Esophagus muscularis mucosa (tissue), 4 donors: Measurements from ENCODE around the gene WDR77. TPM values are rescaled to one million over a fixed set of nuclear protein-coding genes. Genes with fewer than 3 reads are reported as not detected.

ENCODE experiments used
- DNase-seq: peaks from one replicate; pipeline ENCODE4 v3.0.0-alpha.2; 2017; ENCODE audit errors: extremely low spot score
- H3K27ac ChIP-seq, 4 donors: fragments of 200-600 bp; sonication (generic); replicated peaks in 1 of 4; 1 replicate in 3 of 4; 2 replicates in 1 of 4; pipeline ENCODE4 v1.5.1; 2016 to 2019; ENCODE audit warnings: mild to moderate bottlenecking in 1 of 4
- H3K27me3 ChIP-seq, 4 donors: fragments of 200-600 bp; sonication (generic); one replicate each; pipeline versions ENCODE4 v1.5.1 to v1.6.0; 2016 to 2019
- H3K36me3 ChIP-seq, 4 donors: fragments of 200-600 bp; sonication (generic); one replicate each; pipeline ENCODE4 v1.5.1; 2016 to 2019
- H3K4me1 ChIP-seq, 4 donors: fragments of 200-600 bp; sonication (generic); one replicate each; pipeline ENCODE4 v1.5.1; 2016 to 2019
- H3K4me3 ChIP-seq, 4 donors: fragments of 200-600 bp; sonication (generic); 1 replicate in 2 of 4; 2 replicates in 2 of 4; pipeline ENCODE4 v1.5.1; 2016 to 2019; ENCODE audit warnings: mild to moderate bottlenecking in 4 of 4, moderate library complexity in 1 of 4
- H3K9me3 ChIP-seq, 4 donors: fragments of 200-600 bp; sonication (generic); 1 replicate in 3 of 4; 2 replicates in 1 of 4; pipeline ENCODE4 v1.5.1; 2016 to 2019
- EP300 ChIP-seq: sonication (generic); formaldehyde crosslinking; IDR thresholded peaks from one replicate; pipeline ENCODE4 v1.6.1; 2017; ENCODE audit warnings: antibody characterized with exemption
- POLR2A ChIP-seq: fragments of 450-650 bp; IDR thresholded peaks from one replicate; pipeline ENCODE4 v1.6.1; 2017; ENCODE audit warnings: antibody characterized with exemption, moderate library complexity, mild to moderate bottlenecking, low read depth
- POLR2AphosphoS5 ChIP-seq, 2 donors: sonication (generic); formaldehyde crosslinking; IDR thresholded peaks; one replicate each; pipeline ENCODE4 v1.6.1; 2017; ENCODE audit warnings: antibody characterized with exemption in 2 of 2
- WGBS: methylation state at CpG from one replicate; pipeline ENCODE4 v1.1.5; 2018; 5-methylcytosine and 5-hydroxymethylcytosine counted together
- intact Hi-C: fragments of 100-400 bp; cut with DNase I; formaldehyde crosslinking; loops from one replicate; pipeline ENCODE4 v1.15.1; 2023
- total RNA-seq, 4 donors: library from RNA; depleted of rRNA; stranded (reverse); fragments of >200 nt; gene quantifications; one replicate each; pipeline versions ENCODE4 v1.1.0 to v1.2.1, GENCODE V29; 2016
- TF ChIP-seq, protein P1 (sequence below), 3 experiments: fragments of 200-600 bp in 2 of 3; fragments of 450-650 bp in 1 of 3; sonication (generic) in 2 of 3; IDR thresholded peaks; one replicate each; pipeline ENCODE4 v1.5.1; 2017 to 2019; ENCODE audit warnings: antibody characterized with exemption in 3 of 3, mild to moderate bottlenecking in 2 of 3, moderate library complexity in 1 of 3

The WDR77 gene
- total RNA-seq, 4 donors from 2014 or later, result 20.8 to 27.6 (median 25.7) TPM

GRCh38 chr1:111480674-111481073, 31.6 kb upstream of the WDR77 start:
- Histone ChIP-seq H3K36me3 (peaks cover 0 to 13% (median 4%) of the 10 kb centered on the region in 4 donors), H3K4me1 (peaks cover 9 to 25% (median 16%) of the 10 kb centered on the region in 4 donors), H3K4me3 (no peak overlapping the region), H3K27ac (no peak overlapping the region), H3K9me3 (no peaks in the 10 kb centered on the region), H3K27me3 (no peaks in the 10 kb centered on the region)
- intact Hi-C loops, result loop anchor here (5.0 kb wide), 2 partner anchors 227 to 277 kb away; partner anchors contain the start of gene DDX20
- WGBS, result 72% methylated on average over 1 of the region's 1 CpG
- no peak for DNase-seq
- no peak for TF ChIP-seq POLR2A
- TF ChIP-seq EP300, result no peak
- TF ChIP-seq POLR2AphosphoS5 (IDR thresholded peaks at IDR 0.05), result no peak
- TF ChIP-seq, protein P1, sequence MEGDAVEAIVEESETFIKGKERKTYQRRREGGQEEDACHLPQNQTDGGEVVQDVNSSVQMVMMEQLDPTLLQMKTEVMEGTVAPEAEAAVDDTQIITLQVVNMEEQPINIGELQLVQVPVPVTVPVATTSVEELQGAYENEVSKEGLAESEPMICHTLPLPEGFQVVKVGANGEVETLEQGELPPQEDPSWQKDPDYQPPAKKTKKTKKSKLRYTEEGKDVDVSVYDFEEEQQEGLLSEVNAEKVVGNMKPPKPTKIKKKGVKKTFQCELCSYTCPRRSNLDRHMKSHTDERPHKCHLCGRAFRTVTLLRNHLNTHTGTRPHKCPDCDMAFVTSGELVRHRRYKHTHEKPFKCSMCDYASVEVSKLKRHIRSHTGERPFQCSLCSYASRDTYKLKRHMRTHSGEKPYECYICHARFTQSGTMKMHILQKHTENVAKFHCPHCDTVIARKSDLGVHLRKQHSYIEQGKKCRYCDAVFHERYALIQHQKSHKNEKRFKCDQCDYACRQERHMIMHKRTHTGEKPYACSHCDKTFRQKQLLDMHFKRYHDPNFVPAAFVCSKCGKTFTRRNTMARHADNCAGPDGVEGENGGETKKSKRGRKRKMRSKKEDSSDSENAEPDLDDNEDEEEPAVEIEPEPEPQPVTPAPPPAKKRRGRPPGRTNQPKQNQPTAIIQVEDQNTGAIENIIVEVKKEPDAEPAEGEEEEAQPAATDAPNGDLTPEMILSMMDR (IDR thresholded peaks at IDR 0.05), result no peak

GRCh38 chr1:111476761-111477309, 27.8 kb upstream of the WDR77 start:
- Histone ChIP-seq H3K36me3 (peaks cover 0 to 20% (median 11%) of the 10 kb centered on the region in 4 donors), H3K9me3 (no peaks in the 10 kb centered on the region), H3K4me1 (peaks cover 12 to 35% (median 12%) of the 10 kb centered on the region in 4 donors), H3K4me3 (no peak overlapping the region), H3K27ac (no peak overlapping the region), H3K27me3 (no peaks in the 10 kb centered on the region)
- peak; percentile 89 for DNase-seq
- intact Hi-C loops, result no loop called here
- 55% methylated on average over 2 of the region's 2 CpGs for WGBS
- TF ChIP-seq POLR2AphosphoS5 (IDR thresholded peaks at IDR 0.05) (no peak), EP300 (no peak), POLR2A (no peak)
- TF ChIP-seq, protein P1 (IDR thresholded peaks at IDR 0.05), result no peak

DNA sequence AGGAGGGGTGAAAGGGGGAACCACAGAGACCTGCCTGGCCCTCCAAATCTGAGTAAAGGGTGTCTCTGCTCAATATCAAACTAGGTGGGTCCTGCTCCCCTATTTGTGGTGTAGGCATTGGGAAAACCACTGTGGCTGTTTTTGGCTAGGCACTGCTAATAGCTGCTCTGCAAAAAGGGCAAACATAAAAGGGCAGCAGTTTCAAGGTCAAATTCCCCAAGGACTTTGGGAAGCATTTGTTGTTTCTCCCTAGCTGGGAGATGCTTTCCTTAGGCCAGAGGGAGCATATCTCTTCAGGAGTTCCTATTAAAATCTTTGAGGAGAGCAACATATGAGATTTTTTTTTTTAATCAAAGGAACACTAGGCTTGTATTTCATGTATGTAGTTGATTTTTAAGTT, 27.2 kb upstream of the WDR77 start:
- Histone ChIP-seq H3K27me3 (no peaks in the 10 kb centered on the region), H3K4me3 (no peak overlapping the region), H3K4me1 (peaks cover 5 to 29% (median 6%) of the 10 kb centered on the region in 4 donors), H3K9me3 (no peaks in the 10 kb centered on the region), H3K36me3 (peaks cover 0 to 26% (median 15%) of the 10 kb centered on the region in 4 donors), H3K27ac (peak overlapping the region in 2 of 4 donors; percentile 1 to 12)
- no peak for TF ChIP-seq EP300
- no peak for TF ChIP-seq POLR2A
- TF ChIP-seq, protein P1 (IDR thresholded peaks at IDR 0.05), result no peak
- no peak for TF ChIP-seq POLR2AphosphoS5 (IDR thresholded peaks at IDR 0.05)
- intact Hi-C loops, result no loop called here
- DNase-seq, result peak; percentile 24

- Histone ChIP-seq H3K36me3 (peaks cover 0 to 29% (median 20%) of the 10 kb centered on the region in 4 donors), H3K27ac (no peak overlapping the region)
Observed at GRCh38 chr1:111475701-111476100, 26.6 kb upstream of the WDR77 start.

More at GRCh38 chr1:111475701-111476100, 26.6 kb upstream of the WDR77 start:
- Histone ChIP-seq H3K27me3 (no peaks in the 10 kb centered on the region), H3K9me3 (no peaks in the 10 kb centered on the region), H3K4me3 (peak overlapping the region in 1 of 4 donors; percentile 32), H3K4me1 (peaks cover 5 to 27% (median 5%) of the 10 kb centered on the region in 4 donors)
- 79% methylated on average over 5 of the region's 5 CpGs for WGBS
- DNase-seq, result peak; percentile 39
- TF ChIP-seq POLR2AphosphoS5 (IDR thresholded peaks at IDR 0.05) (no peak), POLR2A (no peak), EP300 (no peak)
- TF ChIP-seq, protein P1 (IDR thresholded peaks at IDR 0.05), result no peak
- intact Hi-C loops, result no loop called here
